ENCODE results near the gene CASZ1. TPM values are rescaled to one million over a fixed set of nuclear protein-coding genes. Genes with fewer than 3 reads are reported as not detected.
A peak's percentile ranks its signal among the peaks of the same experiment; 100 is the strongest.

Gene CASZ1
- total and polyA plus RNA-seq, 2 donors, result 1.8 to 3.9 TPM

DNA sequence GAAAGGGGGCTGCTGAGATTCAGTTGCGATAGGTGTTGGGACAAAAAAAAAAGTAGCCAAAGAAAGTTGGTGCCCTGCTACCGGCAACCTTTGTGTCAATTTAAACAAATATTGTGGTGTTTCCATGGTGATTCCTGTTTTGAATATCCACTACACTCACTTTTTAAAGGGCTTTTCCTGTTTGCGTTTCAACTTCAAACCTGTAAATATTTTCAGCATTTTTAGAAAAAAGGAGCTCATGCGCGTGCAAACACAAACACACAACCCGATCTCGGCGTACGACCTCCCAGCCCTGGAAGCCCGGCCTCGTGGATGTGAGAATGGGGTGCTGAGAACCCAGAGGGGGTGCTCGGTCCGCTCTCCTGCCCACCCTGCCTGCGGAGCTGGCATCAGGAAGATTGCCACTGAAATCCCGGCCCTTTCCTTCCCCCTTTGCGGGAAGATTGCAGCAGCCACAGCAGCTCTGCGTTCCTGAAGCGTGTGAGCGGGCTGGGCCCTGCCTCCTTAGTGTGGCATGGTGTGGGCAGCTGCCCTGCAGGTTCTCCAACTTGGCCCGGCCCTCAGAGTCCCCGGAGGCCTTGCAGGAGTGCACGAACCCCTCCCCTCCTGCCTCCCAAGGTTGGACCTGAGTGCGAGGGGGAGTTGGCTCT is 34.8 kb downstream of the CASZ1 start:
- no peak for DNase-seq (ENCODE audit: low read depth in 6 of 9, low spot score in 9 of 9)
- H3K36me3 ChIP-seq (ENCODE audit: control insufficient read depth in 2 of 2, insufficient read depth in 2 of 2, low read length in 1 of 2), result no peaks in the 10 kb centered on the region
- no peak overlapping the region for H3K4me3 ChIP-seq (ENCODE audit: low read length in 2 of 2)
- H3K9me3 ChIP-seq (ENCODE audit: control insufficient read depth in 2 of 2, insufficient read depth in 1 of 2, low read length in 1 of 2), result no peaks in the 10 kb centered on the region
- 89% methylated on average over 23 of the region's 23 CpGs for WGBS
- H3K4me1 ChIP-seq (ENCODE audit: control insufficient read depth in 2 of 2, insufficient read depth in 2 of 2, low read length in 2 of 2), result no peaks in the 10 kb centered on the region
- H3K27me3 ChIP-seq (ENCODE audit: control insufficient read depth in 2 of 2, insufficient read depth in 1 of 2, low read length in 1 of 2), result peaks cover 0 to 14% of the 10 kb centered on the region in 2 donors
- no peak overlapping the region for H3K27ac ChIP-seq (ENCODE audit: low read depth in 1 of 2, low read length in 1 of 2)

DNA sequence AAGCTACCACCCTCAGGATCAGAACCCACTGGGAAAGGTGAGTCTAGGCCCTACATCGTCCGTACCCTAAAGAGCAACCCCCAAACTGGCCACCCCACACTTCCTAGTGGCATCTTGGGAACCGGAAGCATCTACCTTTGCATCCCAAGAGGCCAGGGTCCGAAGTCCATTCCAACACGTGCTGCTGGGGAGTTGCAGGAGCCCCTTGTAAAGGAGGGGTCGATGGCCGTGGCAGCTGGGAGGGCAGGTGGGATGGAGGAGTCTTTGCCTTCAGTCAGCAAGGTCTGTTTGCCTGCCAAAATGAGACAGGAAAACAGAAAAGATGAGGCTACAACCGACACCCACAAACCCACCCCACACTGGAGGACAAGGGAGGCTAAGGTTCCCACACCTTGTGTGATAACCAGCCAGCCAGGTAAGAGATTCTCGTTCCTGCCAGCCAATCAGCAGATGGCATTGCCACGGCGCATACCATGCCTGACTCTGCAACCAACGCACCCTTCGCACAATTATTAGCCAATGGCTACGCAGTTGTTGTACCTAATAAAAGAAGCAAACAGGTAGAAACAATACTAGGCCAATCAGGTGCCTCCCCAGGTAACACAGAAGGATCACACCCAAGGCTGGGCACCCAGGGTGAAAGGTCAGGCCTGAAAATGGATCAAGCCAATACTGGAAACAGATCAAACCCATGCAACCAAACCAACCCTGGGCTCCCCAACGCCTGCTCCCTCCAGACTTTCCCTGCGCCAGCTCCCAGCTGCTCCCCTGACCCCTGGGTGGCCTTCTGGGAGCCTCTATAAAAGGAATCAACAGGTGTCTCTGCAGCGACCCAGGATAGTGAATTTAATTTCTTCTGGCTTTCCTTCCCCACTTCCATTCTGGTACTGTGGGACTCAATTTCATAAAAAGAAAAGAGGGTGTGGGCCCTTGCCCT is 35.6 kb downstream of the CASZ1 start:
- Histone ChIP-seq H3K27me3 (ENCODE audit: control insufficient read depth in 2 of 2, insufficient read depth in 1 of 2, low read length in 1 of 2) (peaks cover 0 to 14% of the 10 kb centered on the region in 2 donors), H3K4me1 (ENCODE audit: control insufficient read depth in 2 of 2, insufficient read depth in 2 of 2, low read length in 2 of 2) (no peaks in the 10 kb centered on the region), H3K9me3 (ENCODE audit: control insufficient read depth in 2 of 2, insufficient read depth in 1 of 2, low read length in 1 of 2) (no peaks in the 10 kb centered on the region), H3K36me3 (ENCODE audit: control insufficient read depth in 2 of 2, insufficient read depth in 2 of 2, low read length in 1 of 2) (no peaks in the 10 kb centered on the region), H3K4me3 (ENCODE audit: low read length in 2 of 2) (no peak overlapping the region), H3K27ac (ENCODE audit: low read depth in 1 of 2, low read length in 1 of 2) (no peak overlapping the region)
- WGBS, result 96% methylated on average over 17 of the region's 17 CpGs
- no peak for DNase-seq (ENCODE audit: low read depth in 6 of 9, low spot score in 9 of 9)

DNA sequence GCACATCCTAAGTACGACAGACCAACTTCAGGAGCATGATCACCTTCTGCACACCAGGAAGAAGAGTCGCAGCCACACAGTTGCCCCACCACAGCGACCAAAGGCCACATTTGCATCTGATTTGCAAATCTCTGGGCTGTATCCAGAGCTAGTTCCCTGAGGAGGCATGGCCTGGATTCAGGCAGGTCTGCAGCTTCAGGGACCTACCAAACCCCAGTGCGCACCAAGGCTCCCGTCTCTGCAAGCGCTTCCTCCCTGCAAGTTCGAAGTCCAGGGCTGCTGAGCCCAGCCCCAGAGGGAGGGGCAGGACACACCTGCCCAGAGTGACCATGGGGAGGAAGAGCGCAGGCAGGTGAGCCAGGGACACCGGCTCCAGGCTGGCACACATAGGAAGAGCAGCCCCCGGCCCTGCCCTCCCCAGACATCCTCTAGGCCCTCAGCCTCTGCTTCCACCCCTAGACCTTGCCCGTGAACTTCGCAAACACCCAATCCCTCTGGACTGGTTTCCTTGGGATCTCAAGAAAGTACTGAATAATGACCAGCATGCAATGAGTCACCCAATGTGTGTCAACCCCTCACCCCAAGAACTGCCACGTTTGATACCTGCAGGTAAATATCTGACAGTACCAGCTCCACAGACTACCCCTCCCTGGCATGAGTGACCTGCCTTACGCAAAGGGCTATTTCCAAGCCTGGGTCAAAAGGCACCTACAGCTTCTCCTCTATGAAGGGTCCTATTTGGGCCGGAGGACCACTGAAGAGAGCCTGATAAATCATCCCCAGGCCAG is 36.8 kb downstream of the CASZ1 start:
- WGBS, result 95% methylated on average over 15 of the region's 15 CpGs
- H3K27me3 ChIP-seq (ENCODE audit: control insufficient read depth in 2 of 2, insufficient read depth in 1 of 2, low read length in 1 of 2), result peaks cover 0 to 14% of the 10 kb centered on the region in 2 donors
- no peaks in the 10 kb centered on the region for H3K4me1 ChIP-seq (ENCODE audit: control insufficient read depth in 2 of 2, insufficient read depth in 2 of 2, low read length in 2 of 2)
- H3K9me3 ChIP-seq (ENCODE audit: control insufficient read depth in 2 of 2, insufficient read depth in 1 of 2, low read length in 1 of 2), result no peaks in the 10 kb centered on the region
- H3K27ac ChIP-seq (ENCODE audit: low read depth in 1 of 2, low read length in 1 of 2), result no peak overlapping the region
- no peak for DNase-seq (ENCODE audit: low read depth in 6 of 9, low spot score in 9 of 9)
- no peak overlapping the region for H3K4me3 ChIP-seq (ENCODE audit: low read length in 2 of 2)
- H3K36me3 ChIP-seq (ENCODE audit: control insufficient read depth in 2 of 2, insufficient read depth in 2 of 2, low read length in 1 of 2), result no peaks in the 10 kb centered on the region

DNA sequence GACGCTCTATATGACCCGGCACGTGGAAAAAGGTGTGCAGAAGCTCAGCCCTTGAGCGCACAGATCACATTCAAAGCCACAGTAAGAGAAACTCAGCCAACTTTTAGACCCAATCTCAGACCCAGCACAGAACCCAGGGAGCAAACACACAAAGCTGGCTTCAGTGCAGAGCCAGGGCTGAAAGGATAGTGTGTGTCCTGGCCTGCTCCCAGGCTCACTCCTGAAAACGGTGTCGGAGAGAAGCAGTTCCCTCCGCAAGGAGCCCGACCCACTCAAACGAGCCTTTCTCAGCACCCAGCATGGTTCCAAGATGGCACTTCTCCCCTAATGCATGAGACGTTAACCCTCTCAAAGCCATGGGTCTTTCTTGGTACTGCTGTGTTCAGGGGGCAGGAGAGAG is 39.6 kb downstream of the CASZ1 start:
- WGBS, result 96% methylated on average over 10 of the region's 10 CpGs
- Histone ChIP-seq H3K36me3 (ENCODE audit: control insufficient read depth in 2 of 2, insufficient read depth in 2 of 2, low read length in 1 of 2) (no peaks in the 10 kb centered on the region), H3K9me3 (ENCODE audit: control insufficient read depth in 2 of 2, insufficient read depth in 1 of 2, low read length in 1 of 2) (no peaks in the 10 kb centered on the region), H3K4me3 (ENCODE audit: low read length in 2 of 2) (no peak overlapping the region), H3K27ac (ENCODE audit: low read depth in 1 of 2, low read length in 1 of 2) (no peak overlapping the region), H3K27me3 (ENCODE audit: control insufficient read depth in 2 of 2, insufficient read depth in 1 of 2, low read length in 1 of 2) (peaks cover 0 to 15% of the 10 kb centered on the region in 2 donors), H3K4me1 (ENCODE audit: control insufficient read depth in 2 of 2, insufficient read depth in 2 of 2, low read length in 2 of 2) (no peaks in the 10 kb centered on the region)
- DNase-seq (ENCODE audit: low read depth in 6 of 9, low spot score in 9 of 9), result no peak

DNA sequence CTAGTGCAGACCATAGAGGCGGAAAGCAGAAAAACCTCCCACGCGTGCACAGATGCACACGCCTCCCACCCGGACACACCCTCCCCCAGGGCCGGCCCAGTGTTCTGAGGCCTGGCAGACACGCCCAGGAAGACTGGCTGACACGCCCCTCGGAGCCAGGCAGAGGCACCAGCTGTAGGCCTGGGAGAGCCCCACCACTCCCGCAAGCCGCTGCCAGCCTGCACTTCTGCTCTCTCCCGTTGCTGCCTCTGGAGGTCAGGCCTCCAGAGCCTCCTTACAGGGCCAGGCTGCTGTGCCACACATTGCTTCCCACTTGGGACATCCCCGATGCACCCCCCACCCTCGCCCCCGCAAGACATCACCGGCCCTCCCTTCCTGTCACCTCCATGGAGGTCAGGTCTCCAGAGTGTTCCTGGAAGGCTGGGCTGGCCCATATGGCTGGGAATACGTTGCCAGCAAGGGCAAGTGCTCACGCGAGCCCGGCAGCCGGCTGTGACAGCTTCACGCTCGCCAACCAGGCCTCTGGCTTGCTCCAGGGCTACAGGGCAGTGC is 40.4 kb downstream of the CASZ1 start:
- Histone ChIP-seq H3K27me3 (ENCODE audit: control insufficient read depth in 2 of 2, insufficient read depth in 1 of 2, low read length in 1 of 2) (peaks cover 0 to 10% of the 10 kb centered on the region in 2 donors), H3K4me3 (ENCODE audit: low read length in 2 of 2) (no peak overlapping the region), H3K36me3 (ENCODE audit: control insufficient read depth in 2 of 2, insufficient read depth in 2 of 2, low read length in 1 of 2) (no peaks in the 10 kb centered on the region), H3K27ac (ENCODE audit: low read depth in 1 of 2, low read length in 1 of 2) (no peak overlapping the region), H3K9me3 (ENCODE audit: control insufficient read depth in 2 of 2, insufficient read depth in 1 of 2, low read length in 1 of 2) (no peaks in the 10 kb centered on the region), H3K4me1 (ENCODE audit: control insufficient read depth in 2 of 2, insufficient read depth in 2 of 2, low read length in 2 of 2) (no peaks in the 10 kb centered on the region)
- 41% methylated on average over 23 of the region's 23 CpGs for WGBS
- DNase-seq (ENCODE audit: low read depth in 6 of 9, low spot score in 9 of 9), result peak in 8 of 9 donors; percentile 9 to 69 (median 22)

DNA sequence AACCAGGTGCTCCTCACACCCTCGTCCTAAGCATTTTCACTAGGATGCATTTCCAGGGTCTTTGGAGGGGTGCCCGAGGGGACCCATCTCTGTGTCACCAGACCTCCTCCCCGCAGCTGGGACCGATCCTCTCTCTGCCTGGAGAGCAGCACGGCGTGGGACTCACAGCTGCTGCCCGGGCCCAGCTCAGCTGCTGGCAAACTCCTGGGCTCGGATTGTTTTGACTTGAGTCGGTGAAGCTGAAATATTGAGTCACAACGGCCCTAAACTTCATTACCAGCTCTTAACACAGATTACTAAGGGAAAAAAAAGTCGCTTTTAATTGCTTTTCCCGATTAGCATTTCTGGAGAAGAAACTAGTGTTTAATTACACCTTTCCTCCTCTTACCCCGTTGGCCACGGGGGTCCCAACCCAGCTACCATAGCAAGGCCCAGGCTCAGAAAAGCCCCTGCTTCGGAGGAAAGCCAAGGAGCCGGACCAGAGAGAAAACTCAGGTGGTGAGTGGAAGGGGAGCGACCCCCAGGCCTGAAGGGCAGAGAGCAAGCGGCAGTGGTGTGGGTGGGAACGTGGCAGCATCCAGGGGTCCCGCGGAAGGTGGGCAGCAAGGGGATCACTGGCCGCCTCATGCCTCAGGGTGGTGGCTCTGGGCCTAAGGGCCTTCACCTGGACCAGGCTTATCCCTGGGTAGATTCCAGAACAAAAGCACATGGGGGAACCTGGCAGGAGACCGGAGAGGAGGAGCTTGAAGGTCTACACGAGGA is 41.7 kb downstream of the CASZ1 start:
- H3K4me3 ChIP-seq (ENCODE audit: low read length in 2 of 2), result no peak overlapping the region
- no peaks in the 10 kb centered on the region for H3K9me3 ChIP-seq (ENCODE audit: control insufficient read depth in 2 of 2, insufficient read depth in 1 of 2, low read length in 1 of 2)
- H3K36me3 ChIP-seq (ENCODE audit: control insufficient read depth in 2 of 2, insufficient read depth in 2 of 2, low read length in 1 of 2), result no peaks in the 10 kb centered on the region
- no peak for DNase-seq (ENCODE audit: low read depth in 6 of 9, low spot score in 9 of 9)
- H3K27ac ChIP-seq (ENCODE audit: low read depth in 1 of 2, low read length in 1 of 2), result no peak overlapping the region
- H3K27me3 ChIP-seq (ENCODE audit: control insufficient read depth in 2 of 2, insufficient read depth in 1 of 2, low read length in 1 of 2), result peaks cover 0 to 11% of the 10 kb centered on the region in 2 donors
- no peaks in the 10 kb centered on the region for H3K4me1 ChIP-seq (ENCODE audit: control insufficient read depth in 2 of 2, insufficient read depth in 2 of 2, low read length in 2 of 2)
- 90% methylated on average over 24 of the region's 24 CpGs for WGBS

DNA sequence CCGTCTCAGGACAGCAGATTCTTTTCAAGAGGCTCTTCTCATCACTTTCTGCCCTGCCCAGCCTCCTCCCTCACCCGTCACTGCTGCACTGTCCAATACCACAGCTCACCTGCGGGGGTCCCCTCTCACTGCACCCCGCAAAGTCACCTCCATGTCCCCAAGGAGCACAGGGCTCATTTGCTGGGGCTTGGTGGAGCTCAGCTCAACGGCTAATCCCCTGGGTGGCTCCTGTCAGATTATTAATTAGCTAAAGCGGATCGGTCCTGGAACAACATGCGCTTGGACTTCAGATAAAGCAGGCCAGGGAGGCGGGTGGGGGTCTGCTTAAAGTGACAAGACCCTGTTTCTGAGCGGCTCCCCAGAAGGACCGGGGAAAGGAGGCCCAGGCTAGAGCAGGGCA is 43.1 kb downstream of the CASZ1 start:
- H3K27me3 ChIP-seq (ENCODE audit: control insufficient read depth in 2 of 2, insufficient read depth in 1 of 2, low read length in 1 of 2), result peaks cover 0 to 8% of the 10 kb centered on the region in 2 donors
- no peaks in the 10 kb centered on the region for H3K4me1 ChIP-seq (ENCODE audit: control insufficient read depth in 2 of 2, insufficient read depth in 2 of 2, low read length in 2 of 2)
- 75% methylated on average over 11 of the region's 11 CpGs for WGBS
- H3K27ac ChIP-seq (ENCODE audit: low read depth in 1 of 2, low read length in 1 of 2), result no peak overlapping the region
- peak in 1 of 9 donors; percentile 6 for DNase-seq (ENCODE audit: low read depth in 6 of 9, low spot score in 9 of 9)
- no peaks in the 10 kb centered on the region for H3K36me3 ChIP-seq (ENCODE audit: control insufficient read depth in 2 of 2, insufficient read depth in 2 of 2, low read length in 1 of 2)
- no peak overlapping the region for H3K4me3 ChIP-seq (ENCODE audit: low read length in 2 of 2)
- H3K9me3 ChIP-seq (ENCODE audit: control insufficient read depth in 2 of 2, insufficient read depth in 1 of 2, low read length in 1 of 2), result no peaks in the 10 kb centered on the region

DNA sequence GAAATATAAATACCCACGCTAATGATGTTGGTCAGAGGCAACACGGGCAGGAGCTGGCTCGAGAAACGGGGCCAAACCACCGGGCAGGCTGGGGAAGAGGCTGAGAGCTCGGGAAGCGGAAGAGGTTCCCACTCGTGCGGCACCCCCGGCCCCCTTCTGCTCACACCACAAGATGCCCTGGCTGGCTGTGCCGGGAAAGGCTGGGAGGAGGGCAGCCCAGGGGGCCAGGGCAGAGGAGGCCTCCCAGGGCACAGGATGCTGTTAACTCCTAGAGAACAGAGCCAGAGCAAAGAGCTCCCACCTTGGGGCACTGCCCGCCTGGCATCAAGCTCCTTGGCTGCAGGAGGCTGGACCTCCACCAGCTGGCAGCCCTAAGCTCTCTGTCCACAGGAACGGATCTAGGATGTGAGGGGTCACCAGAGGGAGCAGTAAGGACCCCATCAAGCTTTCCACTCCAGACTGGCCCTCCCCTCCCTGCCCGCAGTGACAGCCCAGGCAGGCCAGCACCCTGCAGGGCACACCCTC is 44.8 kb downstream of the CASZ1 start:
- Histone ChIP-seq H3K27me3 (ENCODE audit: control insufficient read depth in 2 of 2, insufficient read depth in 1 of 2, low read length in 1 of 2) (peaks cover 0 to 8% of the 10 kb centered on the region in 2 donors), H3K4me3 (ENCODE audit: low read length in 2 of 2) (no peak overlapping the region), H3K36me3 (ENCODE audit: control insufficient read depth in 2 of 2, insufficient read depth in 2 of 2, low read length in 1 of 2) (no peaks in the 10 kb centered on the region), H3K4me1 (ENCODE audit: control insufficient read depth in 2 of 2, insufficient read depth in 2 of 2, low read length in 2 of 2) (no peaks in the 10 kb centered on the region), H3K9me3 (ENCODE audit: control insufficient read depth in 2 of 2, insufficient read depth in 1 of 2, low read length in 1 of 2) (no peaks in the 10 kb centered on the region), H3K27ac (ENCODE audit: low read depth in 1 of 2, low read length in 1 of 2) (no peak overlapping the region)
- 93% methylated on average over 14 of the region's 14 CpGs for WGBS
- no peak for DNase-seq (ENCODE audit: low read depth in 6 of 9, low spot score in 9 of 9)
